HG02973 (cell line): Measurements from ENCODE around the gene BCCIP.

Source experiments
- ATAC-seq: cut with Tn5 transposase; IDR thresholded peaks from one replicate; pipeline ENCODE4 v1.9.1; 2021; ENCODE audit warnings: moderate library complexity; ENCODE audit not compliant: unreplicated experiment

The BCCIP gene

GRCh38 chr10:125822878-125823662, at the start of gene BCCIP, which contains the start of gene UROS:
Gene BCCIP, plus strand, starts transcription at chr10:125823546. Its CDS starts 12 bp downstream, at chr10:125823558.
Gene UROS, minus strand, starts transcription at chr10:125823258. Its CDS starts 6,759 bp downstream, at chr10:125816499.
- peak; percentile 76 for ATAC-seq

GRCh38 chr10:125773687-125774543, 49.4 kb upstream of the BCCIP start:
- ATAC-seq: no peak

DNA sequence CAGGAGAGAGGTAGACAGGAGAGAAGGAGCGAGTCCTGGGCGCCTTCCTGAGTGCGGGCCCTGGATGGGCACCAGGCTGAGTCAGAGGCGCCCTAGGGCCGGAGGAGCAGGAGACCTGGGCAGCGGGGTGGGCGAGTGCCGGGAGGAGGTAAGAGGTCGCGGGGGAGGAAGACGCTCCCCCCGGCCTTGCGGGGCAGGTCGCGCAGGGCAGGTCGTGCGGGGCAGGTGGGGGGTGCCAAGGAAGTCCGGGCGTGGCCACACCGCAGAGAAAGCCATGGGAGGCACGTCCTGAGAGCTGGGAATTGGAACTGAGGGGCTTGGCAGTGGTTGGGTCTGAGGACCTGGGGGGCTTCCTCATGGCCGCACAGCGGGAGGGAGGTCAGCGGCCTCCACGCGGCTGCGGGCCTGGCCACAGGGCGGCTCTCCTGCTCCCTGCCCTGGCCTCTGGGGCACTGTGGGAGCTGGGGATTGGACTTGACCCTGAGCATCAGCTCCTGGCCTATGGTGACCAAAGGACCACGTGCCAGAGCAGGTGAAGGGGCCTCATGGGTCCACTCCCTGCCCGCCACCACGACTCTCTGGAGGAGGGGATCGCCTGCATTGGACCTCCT, 48.7 kb upstream of the BCCIP start:
- ATAC-seq: no peak

DNA sequence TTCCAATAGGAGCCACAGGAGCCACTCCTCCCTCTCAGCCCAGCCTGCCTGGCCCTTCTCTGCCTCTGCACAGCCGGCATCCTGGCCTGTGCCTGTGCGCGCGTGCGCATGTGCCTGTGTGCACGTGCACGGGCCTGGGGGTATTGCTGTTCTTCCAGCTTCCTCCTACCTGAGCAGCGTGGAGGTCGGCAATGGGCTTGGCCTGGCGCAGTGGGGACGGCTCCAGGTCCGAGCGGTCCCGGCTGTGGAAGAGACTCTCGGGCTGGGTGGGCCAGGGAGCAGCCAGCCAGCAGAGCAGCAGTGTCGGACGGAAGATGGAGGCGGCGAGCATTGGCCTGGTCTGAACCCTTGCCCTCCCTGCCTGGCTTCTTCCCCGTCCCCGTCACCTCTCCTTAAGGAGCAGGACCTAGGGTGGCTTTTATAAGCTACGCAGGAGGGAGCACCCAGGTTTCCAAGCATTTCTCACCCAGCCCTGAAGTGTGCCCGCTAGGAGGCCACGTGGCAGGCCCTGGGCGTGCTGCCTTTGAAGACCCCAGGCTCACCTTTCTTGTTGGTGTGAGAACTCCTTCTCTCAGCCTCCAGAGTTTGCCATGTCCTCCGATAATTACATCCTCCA, 47.7 kb upstream of the BCCIP start, which contains the start of gene MMP21:
MMP21 (minus strand) TSS at position 331 of the 616 bp plus-strand sequence; CDS start at position 331, 0 bp downstream.
- no peak for ATAC-seq

- no peak for ATAC-seq
Observed at GRCh38 chr10:125777806-125778205, 45.5 kb upstream of the BCCIP start.

DNA sequence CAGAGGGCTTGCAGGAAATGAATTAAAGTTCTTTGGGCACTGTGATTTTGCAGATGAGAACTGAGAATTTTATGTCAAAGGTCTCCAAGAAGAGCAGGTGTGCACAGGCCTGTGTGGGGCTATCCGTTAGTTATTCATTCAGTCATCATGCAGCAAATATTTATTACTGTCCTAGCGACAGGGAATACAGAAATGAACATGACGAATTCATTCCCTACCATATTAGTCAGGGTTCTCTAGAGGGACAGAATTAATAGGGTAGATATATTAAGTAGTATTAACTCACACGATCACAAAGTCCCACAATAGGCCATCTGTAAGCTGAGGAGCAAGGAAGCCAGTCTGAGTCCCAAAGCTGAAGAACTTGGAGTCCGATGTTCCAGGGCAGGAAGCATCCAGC, 44.8 kb upstream of the BCCIP start:
- ATAC-seq: no peak

- ATAC-seq: no peak
Observed at GRCh38 chr10:125779403-125780327, 43.7 kb upstream of the BCCIP start.

GRCh38 chr10:125781374-125781773, 42.0 kb upstream of the BCCIP start:
- no peak for ATAC-seq

DNA sequence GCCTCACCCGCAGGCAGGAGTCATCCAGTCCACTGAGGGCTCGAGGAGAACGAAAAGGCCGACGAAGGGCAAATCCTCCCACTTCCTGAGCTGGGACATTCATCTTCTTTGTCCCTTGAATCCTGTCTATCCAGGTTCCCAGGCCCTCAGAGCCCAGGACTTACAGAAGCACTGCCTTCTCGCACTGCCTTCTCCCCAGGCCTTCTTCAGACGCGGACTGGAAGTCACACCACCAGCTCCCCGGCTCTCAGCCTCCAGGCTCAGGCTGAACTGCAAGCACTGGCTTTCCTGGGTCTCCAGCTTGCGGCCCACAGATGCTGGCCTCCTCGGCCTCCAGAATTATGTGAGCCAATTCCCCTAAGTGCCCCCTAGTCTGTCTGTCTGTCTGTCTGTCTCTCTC, 41.3 kb upstream of the BCCIP start:
- no peak for ATAC-seq

DNA sequence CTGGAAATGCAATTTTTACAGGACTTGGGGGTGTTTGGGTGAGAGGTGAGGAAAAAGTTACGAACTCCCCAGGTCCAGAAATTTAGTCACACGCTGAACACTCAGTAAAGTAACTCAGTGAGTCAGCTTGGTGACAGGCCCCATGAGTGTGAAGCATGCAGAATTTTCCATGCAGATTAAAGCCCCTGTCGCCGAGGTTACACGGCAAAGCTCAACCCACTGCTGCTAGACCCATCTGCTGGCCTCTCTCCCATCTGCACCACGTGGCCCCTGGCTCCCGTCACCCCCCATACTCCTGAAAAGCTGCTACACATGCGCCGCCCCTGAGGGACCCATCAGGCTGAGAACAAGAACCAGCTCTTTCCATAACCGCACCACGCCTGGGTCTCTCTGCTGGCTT, 40.7 kb upstream of the BCCIP start:
- no peak for ATAC-seq

- ATAC-seq: no peak
Observed at GRCh38 chr10:125783408-125783807, 39.9 kb upstream of the BCCIP start.

DNA sequence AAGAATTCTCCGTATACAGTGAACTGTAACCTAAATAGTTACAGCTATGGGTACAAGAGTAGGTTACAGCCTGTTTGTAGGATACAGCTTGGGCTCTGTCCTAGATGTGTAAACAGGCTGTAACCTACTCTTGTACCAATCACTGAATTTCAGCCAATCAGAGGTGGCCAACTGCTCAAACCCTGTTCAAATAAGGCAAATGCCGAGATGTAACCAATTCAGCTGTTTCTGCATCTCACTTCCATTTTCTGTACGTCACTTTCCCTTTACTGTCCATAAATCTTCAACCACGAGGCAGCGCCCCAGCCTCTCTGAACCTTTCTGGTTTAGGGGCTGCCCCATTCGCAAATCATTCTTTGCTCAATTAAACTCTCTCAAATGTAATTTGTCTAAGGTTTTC, 39.4 kb upstream of the BCCIP start:
- ATAC-seq: peak; percentile 79

DNA sequence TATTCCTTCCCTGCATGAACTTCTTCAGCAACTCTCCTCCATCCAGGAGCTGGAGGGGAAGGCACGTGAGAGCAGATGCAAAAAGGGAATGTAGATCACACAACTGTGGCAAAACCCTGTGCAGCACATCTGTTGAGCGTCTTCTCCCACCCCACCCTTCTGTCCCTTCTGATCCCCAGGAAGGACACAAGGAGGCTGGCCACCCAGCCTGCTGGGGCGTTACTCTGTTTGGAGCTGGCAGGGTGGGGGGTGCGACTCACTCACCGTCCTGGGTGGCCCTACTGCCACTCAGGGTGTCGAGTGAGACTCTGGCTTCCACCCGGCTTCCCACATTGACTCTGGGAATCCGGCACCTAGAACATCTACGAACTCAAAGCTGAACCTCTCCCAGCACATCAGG, 37.6 kb upstream of the BCCIP start:
- ATAC-seq: no peak

DNA sequence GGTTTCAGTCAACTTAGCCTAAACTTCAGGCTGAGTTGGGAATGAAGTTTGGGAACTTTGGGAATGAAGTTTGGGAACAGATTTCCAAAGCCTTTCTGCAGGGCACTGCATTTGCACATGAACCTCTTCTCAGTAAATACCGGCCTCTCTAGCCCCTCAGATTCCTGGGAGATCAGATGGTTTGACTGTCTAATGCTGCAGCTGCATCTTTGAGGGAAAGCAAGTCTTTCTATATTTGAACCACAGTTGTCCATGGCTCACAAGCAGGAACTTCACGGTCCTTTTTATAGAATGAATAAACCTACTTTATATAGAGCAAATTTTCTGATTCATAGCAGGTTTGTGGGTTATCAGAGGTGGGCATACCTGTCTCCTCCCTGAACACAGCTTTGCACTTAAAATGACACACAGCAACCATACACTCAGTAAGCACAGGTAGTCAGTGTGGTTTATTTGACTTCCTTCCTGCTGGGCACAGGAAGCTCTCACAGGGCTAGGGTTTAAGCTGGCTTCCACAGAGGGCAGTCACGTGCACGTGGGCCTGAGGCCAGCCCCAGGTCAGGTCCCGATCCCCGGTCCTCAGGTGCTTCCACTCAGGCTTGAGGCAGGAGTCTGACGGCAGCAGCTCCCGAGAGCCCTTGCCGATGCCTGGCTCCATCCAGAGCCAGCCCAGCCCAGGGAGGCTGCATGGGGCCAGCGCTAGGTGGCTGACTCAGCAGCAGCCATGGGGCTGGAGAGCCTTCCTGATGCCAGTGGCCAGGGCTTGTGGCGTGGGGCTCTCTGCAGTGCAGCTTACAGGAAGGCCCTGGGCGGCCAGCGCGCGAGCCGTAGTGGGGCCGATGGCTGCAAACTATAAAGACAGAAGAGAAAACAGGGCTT, 35.0 kb upstream of the BCCIP start:
- ATAC-seq: no peak

DNA sequence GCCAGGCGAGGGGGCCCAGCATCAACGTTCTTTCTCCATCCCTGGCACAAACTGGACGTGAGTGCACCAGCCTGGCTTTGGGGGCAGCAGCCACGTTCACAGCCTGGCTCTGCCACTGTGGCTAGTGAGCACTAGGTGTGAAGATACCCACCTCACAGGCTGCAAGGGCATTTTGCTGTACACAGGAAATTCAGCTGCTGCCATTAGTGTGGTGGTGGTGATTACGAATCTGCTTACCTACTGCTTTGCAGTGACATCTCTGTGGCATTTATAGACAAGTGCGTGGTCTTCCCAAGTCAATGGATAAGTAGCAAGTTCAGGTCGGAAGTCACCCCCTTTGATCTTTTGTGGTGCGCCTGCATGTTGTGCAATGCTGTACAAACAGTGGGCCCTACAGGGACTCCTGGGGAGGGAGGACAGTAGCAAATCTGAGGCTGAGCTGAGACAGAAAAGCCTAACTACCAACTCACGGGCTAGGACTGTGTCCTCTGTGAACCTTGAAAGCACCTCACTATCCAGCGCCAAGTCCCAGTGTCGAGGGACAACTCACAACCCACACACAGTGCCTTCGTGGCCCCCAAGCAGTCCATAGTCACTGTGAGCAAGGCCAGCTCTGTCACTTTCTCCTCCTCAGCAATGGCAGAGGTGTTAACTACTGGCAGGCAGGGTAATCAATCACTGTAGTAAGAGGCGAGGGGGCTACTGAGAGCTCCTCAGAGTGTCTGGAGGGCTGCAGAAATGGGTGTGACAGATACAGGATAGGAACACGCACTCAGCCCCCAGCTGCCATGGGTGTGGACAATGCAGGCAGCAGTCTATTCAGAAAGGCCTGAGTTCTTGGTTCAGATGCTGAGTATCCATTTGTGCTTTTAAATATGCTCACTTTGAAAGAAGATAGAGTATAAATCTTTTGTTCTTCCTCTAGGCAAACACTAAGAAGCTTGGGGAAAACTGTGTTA, 30.7 kb upstream of the BCCIP start:
- ATAC-seq: no peak

GRCh38 chr10:125795128-125795527, 28.2 kb upstream of the BCCIP start:
- no peak for ATAC-seq

DNA sequence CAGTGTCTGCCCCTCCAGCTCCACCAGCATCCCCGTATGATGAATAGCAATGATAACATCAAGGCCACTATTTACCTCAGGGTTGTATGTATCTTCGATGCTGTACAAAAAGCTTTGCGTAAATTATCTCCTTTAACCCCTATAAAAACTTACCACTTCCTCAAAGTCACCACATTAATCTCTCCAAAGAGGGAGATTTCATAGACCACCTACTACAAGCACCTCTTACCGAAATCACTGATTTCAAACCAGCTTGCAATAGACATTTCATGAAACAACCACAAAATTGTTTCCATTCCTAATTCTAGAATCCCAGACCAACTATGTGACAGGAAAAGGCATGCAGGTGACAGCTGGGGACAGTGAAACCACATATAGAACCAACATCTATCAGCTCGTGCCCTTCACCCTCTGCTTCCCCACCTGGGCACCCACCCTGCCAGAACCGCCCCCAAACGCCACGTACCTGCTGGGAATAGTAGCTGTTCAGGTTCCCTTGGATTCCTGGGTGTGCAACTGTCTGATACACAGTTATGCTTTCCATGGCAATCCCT, 27.6 kb upstream of the BCCIP start:
- no peak for ATAC-seq
